Breast epithelium (tissue), 3 donors: ENCODE results near the gene ALKAL2.

Source experiments
- CTCF ChIP-seq, 3 donors: fragments of 450-650 bp; IDR thresholded peaks; one replicate each; pipeline ENCODE4 v1.5.1; 2016 to 2017; ENCODE audit warnings: antibody characterized with exemption in 3 of 3, mild to moderate bottlenecking in 3 of 3, moderate library complexity in 3 of 3
- POLR2A ChIP-seq: fragments of 450-650 bp; IDR thresholded peaks from one replicate; pipeline ENCODE4 v1.6.1; 2016; ENCODE audit warnings: antibody characterized with exemption, mild to moderate bottlenecking, moderate library complexity
- POLR2AphosphoS5 ChIP-seq, 3 donors: sonication (generic); formaldehyde crosslinking; IDR thresholded peaks; one replicate each; pipeline ENCODE4 v1.6.1; 2017; ENCODE audit warnings: antibody characterized with exemption in 3 of 3

GRCh38 chr2:252001-252602, 35.8 kb downstream of the ALKAL2 start:
- TF ChIP-seq POLR2A: no peak
- TF ChIP-seq CTCF (IDR thresholded peaks at IDR 0.05): no peak
- no peak for TF ChIP-seq POLR2AphosphoS5 (IDR thresholded peaks at IDR 0.05)
